BLaER1 (cell line): ENCODE data around the gene NUDT9.
A peak's percentile ranks its signal among the peaks of the same experiment; 100 is the strongest.
"Not testable (repeated sequence)": the region's sequence is repeated elsewhere in the genome, so short reads cannot be mapped to it uniquely, and the experiment has no call there.

Source experiments
- H3K27ac ChIP-seq: shearing (Covaris generic); formaldehyde crosslinking; 2 replicates; pipeline ENCODE4 v1.8.1; 2022
- H3K27me3 ChIP-seq: shearing (Covaris generic); formaldehyde crosslinking; 2 replicates; pipeline ENCODE4 v1.8.1; 2022
- H3K36me3 ChIP-seq: shearing (Covaris generic); formaldehyde crosslinking; 2 replicates; pipeline ENCODE4 v1.8.1; 2022
- H3K4me1 ChIP-seq: shearing (Covaris generic); formaldehyde crosslinking; 2 replicates; pipeline ENCODE4 v1.8.1; 2022
- H3K4me2 ChIP-seq: shearing (Covaris generic); formaldehyde crosslinking; 2 replicates; pipeline ENCODE4 v1.8.1; 2022
- H3K4me3 ChIP-seq: shearing (Covaris generic); formaldehyde crosslinking; 2 replicates; pipeline ENCODE4 v1.8.1; 2022
- H3K9ac ChIP-seq: shearing (Covaris generic); formaldehyde crosslinking; 2 replicates; pipeline ENCODE4 v1.8.1; 2022
- H3K9me3 ChIP-seq: shearing (Covaris generic); formaldehyde crosslinking; 2 replicates; pipeline ENCODE4 v1.8.1; 2022
- H4K20me1 ChIP-seq: shearing (Covaris generic); formaldehyde crosslinking; 2 replicates; pipeline ENCODE4 v1.8.1; 2022
- Cebpa-rat ChIP-seq: shearing (Covaris generic); IDR thresholded peaks from 2 replicates; pipeline ENCODE4 v1.8.1; 2022

The NUDT9 gene

GRCh38 chr4:87390551-87390890 is 31.9 kb upstream of the NUDT9 start:
- Histone ChIP-seq H3K27me3 (no peaks in the 10 kb centered on the region), H3K4me3 (peak overlapping the region; percentile 79), H3K4me2 (peak overlapping the region; percentile 90), H3K9me3 (peaks cover 32% of the 10 kb centered on the region), H3K9ac (peak overlapping the region; percentile 88), H4K20me1 (no peaks in the 10 kb centered on the region), H3K36me3 (peaks cover 22% of the 10 kb centered on the region), H3K4me1 (peaks cover 30% of the 10 kb centered on the region), H3K27ac (peak overlapping the region; percentile 84)
- no peak for TF ChIP-seq Cebpa-rat

- H3K9ac ChIP-seq = peak within 1 kb of the TSS; percentile 88
- peak within 1 kb of the TSS; percentile 84 for H3K27ac ChIP-seq
These were observed 31.3 kb upstream of the NUDT9 start, which contains the start of gene HSD17B11 for GRCh38 chr4:87390891-87391575. Gene HSD17B11, minus strand, starts transcription at chr4:87391188. Its CDS starts 118 bp downstream, at chr4:87391070.

GRCh38 chr4:87391576-87392054 is 30.8 kb upstream of the NUDT9 start:
- no peak for TF ChIP-seq Cebpa-rat
- Histone ChIP-seq H4K20me1 (no peaks in the 10 kb centered on the region), H3K27ac (peak overlapping the region; percentile 84), H3K4me3 (peak overlapping the region; percentile 79), H3K4me2 (peak overlapping the region; percentile 90), H3K27me3 (no peaks in the 10 kb centered on the region), H3K36me3 (peaks cover 14% of the 10 kb centered on the region), H3K9ac (peak overlapping the region; percentile 88), H3K4me1 (peaks cover 30% of the 10 kb centered on the region), H3K9me3 (peaks cover 23% of the 10 kb centered on the region)

More at GRCh38 chr4:87390891-87391575, 31.3 kb upstream of the NUDT9 start, which contains the start of gene HSD17B11:
- no peaks in the 10 kb centered on the region for H3K27me3 ChIP-seq
- peaks cover 30% of the 10 kb centered on the region for H3K4me1 ChIP-seq
- peaks cover 18% of the 10 kb centered on the region for H3K36me3 ChIP-seq
- TF ChIP-seq Cebpa-rat = peak; percentile 98
- H3K9me3 ChIP-seq = peaks cover 27% of the 10 kb centered on the region
- no peaks in the 10 kb centered on the region for H4K20me1 ChIP-seq
- peak within 1 kb of the TSS; percentile 79 for H3K4me3 ChIP-seq
- H3K4me2 ChIP-seq = peak within 1 kb of the TSS; percentile 90

- no peak for TF ChIP-seq Cebpa-rat
- H3K4me3 ChIP-seq = no peak overlapping the region
- H3K4me1 ChIP-seq = peaks cover 30% of the 10 kb centered on the region
- H3K27ac ChIP-seq = no peak overlapping the region
- no peaks in the 10 kb centered on the region for H4K20me1 ChIP-seq
- no peaks in the 10 kb centered on the region for H3K27me3 ChIP-seq
- H3K9ac ChIP-seq = no peak overlapping the region
- H3K36me3 ChIP-seq = peaks cover 9% of the 10 kb centered on the region
- H3K4me2 ChIP-seq = no peak overlapping the region; the same call in 1 of the 2 replicates
- peaks cover 17% of the 10 kb centered on the region for H3K9me3 ChIP-seq
These were observed 30.2 kb upstream of the NUDT9 start for GRCh38 chr4:87392183-87392582.

GRCh38 chr4:87395073-87395472 is 27.3 kb upstream of the NUDT9 start:
- not testable (repeated sequence) for H3K27ac ChIP-seq, H3K36me3 ChIP-seq, H3K9ac ChIP-seq, H3K4me2 ChIP-seq, H4K20me1 ChIP-seq, H3K4me1 ChIP-seq, H3K4me3 ChIP-seq, H3K27me3 ChIP-seq
- H3K9me3 ChIP-seq = peaks cover 10% of the 10 kb centered on the region

- H3K9me3 ChIP-seq = peaks cover 16% of the 10 kb centered on the region
- H3K4me1 ChIP-seq, H3K9ac ChIP-seq: not testable (repeated sequence)
These were observed 26.5 kb upstream of the NUDT9 start for GRCh38 chr4:87395851-87396250.

GRCh38 chr4:87399148-87399547 is 23.2 kb upstream of the NUDT9 start:
- Histone ChIP-seq H4K20me1 (no peaks in the 10 kb centered on the region), H3K9me3 (peaks cover 16% of the 10 kb centered on the region), H3K4me3 (no peak overlapping the region), H3K36me3 (no peaks in the 10 kb centered on the region), H3K4me2 (no peak overlapping the region), H3K27ac (no peak overlapping the region), H3K9ac (no peak overlapping the region), H3K4me1 (no peaks in the 10 kb centered on the region), H3K27me3 (no peaks in the 10 kb centered on the region)
- TF ChIP-seq Cebpa-rat = no peak

More at GRCh38 chr4:87395851-87396250, 26.5 kb upstream of the NUDT9 start:
- H3K4me2 ChIP-seq, H4K20me1 ChIP-seq, H3K4me3 ChIP-seq, H3K27ac ChIP-seq, H3K27me3 ChIP-seq, H3K36me3 ChIP-seq: not testable (repeated sequence)

- no peak overlapping the region for H3K27ac ChIP-seq
- no peak overlapping the region for H3K4me3 ChIP-seq
- no peaks in the 10 kb centered on the region for H3K27me3 ChIP-seq
- TF ChIP-seq Cebpa-rat = no peak
- H3K4me2 ChIP-seq = no peak overlapping the region
- no peaks in the 10 kb centered on the region for H4K20me1 ChIP-seq
- H3K9ac ChIP-seq = no peak overlapping the region
- peaks cover 16% of the 10 kb centered on the region for H3K9me3 ChIP-seq
- no peaks in the 10 kb centered on the region for H3K36me3 ChIP-seq
- H3K4me1 ChIP-seq = no peaks in the 10 kb centered on the region
These were observed 22.4 kb upstream of the NUDT9 start for GRCh38 chr4:87399954-87400353.

GRCh38 chr4:87403732-87404131 is 18.6 kb upstream of the NUDT9 start:
- H3K4me1 ChIP-seq = not testable (repeated sequence)

GRCh38 chr4:87405211-87405820 is 17.1 kb upstream of the NUDT9 start:
- TF ChIP-seq Cebpa-rat = no peak
- H3K4me2 ChIP-seq = no peak overlapping the region
- H3K9ac ChIP-seq = no peak overlapping the region
- no peaks in the 10 kb centered on the region for H3K4me1 ChIP-seq
- H3K4me3 ChIP-seq = no peak overlapping the region
- no peaks in the 10 kb centered on the region for H3K27me3 ChIP-seq
- H3K27ac ChIP-seq = no peak overlapping the region
- no peaks in the 10 kb centered on the region for H4K20me1 ChIP-seq
- no peaks in the 10 kb centered on the region for H3K36me3 ChIP-seq
- peaks cover 3% of the 10 kb centered on the region for H3K9me3 ChIP-seq

More at GRCh38 chr4:87403732-87404131, 18.6 kb upstream of the NUDT9 start:
- H3K36me3 ChIP-seq, H3K9ac ChIP-seq, H3K4me2 ChIP-seq, H3K27me3 ChIP-seq, H3K4me3 ChIP-seq, H3K27ac ChIP-seq, H4K20me1 ChIP-seq: not testable (repeated sequence)
- peaks cover 16% of the 10 kb centered on the region for H3K9me3 ChIP-seq
